Activated T-cell treated with anti-CD3 and anti-CD28 coated beads for 24 hours (primary cell): Measurements from ENCODE around the gene HMOX2.

Experiments used
- DNase-seq: peaks from one replicate; pipeline ENCODE4 v3.0.0-alpha.2; 2020; ENCODE audit warnings: low read depth

HMOX2 gene

GRCh38 chr16:4501071-4501478, 24.9 kb downstream of the HMOX2 start:
- no peak for DNase-seq

- DNase-seq: peak; percentile 61
Observed at GRCh38 chr16:4505356-4506147, 29.4 kb downstream of the HMOX2 start.

- DNase-seq: peak; percentile 55
Observed at GRCh38 chr16:4506450-4506849, 30.3 kb downstream of the HMOX2 start.

- DNase-seq: no peak
Observed at GRCh38 chr16:4507588-4508345, 31.6 kb downstream of the HMOX2 start.

- no peak for DNase-seq
Observed at GRCh38 chr16:4508806-4509205, 32.6 kb downstream of the HMOX2 start.

- DNase-seq: no peak
Observed at GRCh38 chr16:4509420-4509819, 33.2 kb downstream of the HMOX2 start.

GRCh38 chr16:4510131-4510530, 33.9 kb downstream of the HMOX2 start:
- DNase-seq: no peak

- no peak for DNase-seq
Observed at GRCh38 chr16:4510747-4511426, 34.7 kb downstream of the HMOX2 start.

- no peak for DNase-seq
Observed at GRCh38 chr16:4511441-4512082, 35.4 kb downstream of the HMOX2 start.

- no peak for DNase-seq
Observed at GRCh38 chr16:4512473-4512872, 36.3 kb downstream of the HMOX2 start.

- no peak for DNase-seq
Observed at GRCh38 chr16:4513086-4513860, 37.1 kb downstream of the HMOX2 start.

- no peak for DNase-seq
Observed at GRCh38 chr16:4513881-4514280, 37.7 kb downstream of the HMOX2 start.

GRCh38 chr16:4514606-4515005, 38.4 kb downstream of the HMOX2 start:
- no peak for DNase-seq

- DNase-seq: no peak
Observed at GRCh38 chr16:4515611-4516233, 39.5 kb downstream of the HMOX2 start.

- DNase-seq: no peak
Observed at GRCh38 chr16:4517812-4518680, 41.8 kb downstream of the HMOX2 start.

- DNase-seq: no peak
Observed at GRCh38 chr16:4519274-4520058, 43.3 kb downstream of the HMOX2 start.

- DNase-seq: no peak
Observed at GRCh38 chr16:4520913-4521312, 44.7 kb downstream of the HMOX2 start.

GRCh38 chr16:4522051-4522581, 45.9 kb downstream of the HMOX2 start:
- no peak for DNase-seq

- DNase-seq: no peak
Observed at GRCh38 chr16:4523686-4524085, 47.5 kb downstream of the HMOX2 start.
